SK-N-MC (cell line): ENCODE results near the gene LRFN5.

Source experiments
- EZH2 ChIP-seq: fragments of 200-600 bp; sonication (generic); IDR thresholded peaks from one replicate; pipeline ENCODE4 v1.6.1; 2017; ENCODE audit warnings: antibody characterized with exemption
- FOXP2 ChIP-seq: optimal IDR thresholded peaks from 2 replicates; pipeline ENCODE3; 2011; ENCODE audit warnings: mild to moderate bottlenecking, moderate library complexity; ENCODE audit not compliant: insufficient read depth; ENCODE audit errors: extremely low read length, control extremely low read depth
- POLR2AphosphoS5 ChIP-seq: IDR thresholded peaks from 2 replicates; pipeline ENCODE4 v1.6.1; 2012; ENCODE audit warnings: mild to moderate bottlenecking, low read depth, low read length, borderline replicate concordance

DNA sequence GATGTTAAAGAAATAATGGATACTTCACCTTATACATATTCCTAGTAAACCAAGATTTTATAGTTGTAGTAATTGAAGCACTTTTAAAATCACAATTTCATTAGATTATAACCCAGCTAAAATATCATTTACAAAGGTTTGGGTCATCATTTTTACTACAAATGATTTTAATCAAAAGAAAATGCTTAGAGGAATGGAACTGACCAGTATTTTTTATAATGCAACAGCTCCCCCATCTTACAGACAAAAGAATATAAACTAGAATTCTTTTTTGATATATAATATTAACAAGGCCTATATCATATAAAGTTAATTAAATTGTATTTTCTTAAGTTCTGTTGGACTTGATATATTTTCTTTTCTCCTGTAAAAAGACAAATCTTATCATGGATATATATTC is 20.4 kb upstream of the LRFN5 start:
- TF ChIP-seq EZH2, result no peak
- no peak for TF ChIP-seq POLR2AphosphoS5
- TF ChIP-seq FOXP2, result no peak
